GM21447 (cell line): ENCODE results near the gene PRIMPOL.
"Not testable (repeated sequence)": the region's sequence is repeated elsewhere in the genome, so short reads cannot be mapped to it uniquely, and the experiment has no call there.

ENCODE experiments used
- ATAC-seq: cut with Tn5 transposase; IDR thresholded peaks from one replicate; pipeline ENCODE4 v1.9.1; 2021; ENCODE audit not compliant: unreplicated experiment

The PRIMPOL gene

DNA sequence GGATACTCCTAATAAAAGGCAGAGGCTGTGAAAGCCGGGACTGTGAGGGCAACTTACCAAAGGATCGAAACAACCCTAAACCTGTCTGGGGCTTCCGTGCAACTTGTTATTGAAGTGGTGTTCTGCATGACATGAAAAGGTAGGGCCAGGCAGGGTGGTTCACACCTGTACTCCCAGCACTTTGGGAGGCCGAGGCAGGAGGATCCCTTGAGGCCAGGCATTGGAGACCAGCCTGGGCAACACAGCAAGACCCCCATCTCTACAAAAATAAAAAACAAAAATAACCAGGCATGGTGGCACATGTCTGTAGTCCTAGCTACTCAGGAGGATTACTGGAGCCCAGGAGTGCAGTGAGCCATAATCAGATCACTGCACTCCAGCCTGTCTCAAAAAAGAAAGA, 12.6 kb upstream of the PRIMPOL start:
- ATAC-seq = no peak

DNA sequence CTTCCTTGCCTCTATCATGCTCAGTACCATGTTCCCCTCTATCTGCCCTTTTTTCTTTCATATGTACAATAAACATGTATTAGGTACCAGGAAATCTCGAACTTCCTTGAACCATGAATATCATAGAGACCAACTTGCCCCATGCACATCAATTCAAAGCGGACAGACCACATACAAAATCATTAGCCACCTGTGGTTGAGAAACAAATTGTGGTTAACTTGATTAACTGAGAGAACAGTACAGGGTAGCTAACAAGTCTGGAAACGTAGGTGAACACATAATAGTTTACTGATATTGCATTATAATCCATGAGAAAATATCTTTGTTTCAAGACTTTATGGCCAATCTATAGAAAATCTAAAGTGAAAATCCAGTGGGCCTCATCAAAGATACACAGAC, 8.5 kb upstream of the PRIMPOL start:
- peak; percentile 70 for ATAC-seq

DNA sequence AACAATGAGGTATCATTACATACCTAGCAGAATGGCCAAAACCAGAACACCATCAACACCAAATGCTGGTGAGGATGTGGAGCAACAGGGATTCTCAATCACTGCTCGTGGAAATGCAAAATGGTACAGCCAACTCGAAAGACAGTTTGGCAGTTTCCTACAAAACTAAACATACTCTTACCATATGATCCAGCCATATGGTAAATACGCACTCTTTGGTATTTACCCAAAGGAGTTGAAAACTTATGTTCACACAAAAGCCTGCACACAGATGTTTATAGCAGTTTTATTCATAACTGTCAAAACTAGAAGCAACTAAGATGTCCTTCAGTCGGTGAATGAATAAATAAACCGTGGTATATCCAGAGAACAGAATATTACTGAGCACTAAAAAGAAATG, 8.1 kb upstream of the PRIMPOL start:
- no peak for ATAC-seq

DNA sequence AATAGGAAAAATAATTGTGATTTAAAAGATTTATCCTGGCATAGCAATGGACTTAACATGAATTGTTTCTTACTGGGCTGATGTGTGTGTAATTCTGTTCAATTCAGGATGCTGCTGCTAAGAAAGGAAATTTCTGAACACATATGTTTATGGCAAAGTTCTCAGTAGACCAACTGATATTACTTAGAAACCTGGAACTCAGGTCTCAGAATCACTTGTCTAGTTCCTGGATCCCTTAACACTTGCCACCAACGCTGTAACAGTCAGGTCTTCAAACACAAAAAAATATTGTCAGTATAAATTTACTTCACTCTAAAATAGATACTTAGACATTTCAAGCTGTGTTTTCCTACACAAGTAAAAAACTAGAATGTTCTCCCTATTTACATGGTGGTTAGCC, 5.8 kb upstream of the PRIMPOL start:
- ATAC-seq = no peak

DNA sequence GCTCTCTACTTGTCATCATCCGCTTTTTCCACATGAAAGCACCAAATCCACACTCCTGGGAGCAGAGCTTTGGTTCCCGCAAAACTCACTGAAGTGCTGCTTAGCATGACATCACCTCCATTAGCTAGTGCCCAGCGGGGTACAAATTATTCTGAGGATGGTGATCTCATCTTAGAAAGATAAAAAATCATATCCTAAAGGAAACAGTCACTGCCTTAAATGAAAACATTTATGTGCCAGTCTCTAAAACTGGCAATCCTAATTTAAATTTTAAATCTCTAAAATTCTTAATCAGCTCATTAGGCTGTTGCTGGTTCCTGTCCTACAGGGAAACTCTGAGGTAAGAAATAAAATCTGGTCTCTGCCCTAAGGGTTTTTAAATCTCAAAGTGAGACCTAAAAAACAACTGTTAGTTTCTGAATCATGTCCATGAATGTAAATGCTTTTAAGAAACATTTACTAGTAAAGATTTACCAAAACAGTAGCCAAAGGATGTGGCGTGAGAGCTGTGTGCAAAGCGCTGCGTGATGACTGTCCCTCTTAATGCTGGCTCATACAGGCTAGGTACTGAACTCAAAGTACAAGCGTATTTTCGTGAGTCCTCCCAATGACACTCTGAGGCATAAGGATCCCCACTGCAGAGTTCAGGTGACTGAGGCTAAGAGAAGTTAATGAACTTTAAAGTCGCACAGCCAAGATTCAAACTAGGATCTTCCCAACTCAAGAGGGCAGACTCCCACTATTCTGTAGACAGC, 4.8 kb upstream of the PRIMPOL start:
- ATAC-seq = no peak

DNA sequence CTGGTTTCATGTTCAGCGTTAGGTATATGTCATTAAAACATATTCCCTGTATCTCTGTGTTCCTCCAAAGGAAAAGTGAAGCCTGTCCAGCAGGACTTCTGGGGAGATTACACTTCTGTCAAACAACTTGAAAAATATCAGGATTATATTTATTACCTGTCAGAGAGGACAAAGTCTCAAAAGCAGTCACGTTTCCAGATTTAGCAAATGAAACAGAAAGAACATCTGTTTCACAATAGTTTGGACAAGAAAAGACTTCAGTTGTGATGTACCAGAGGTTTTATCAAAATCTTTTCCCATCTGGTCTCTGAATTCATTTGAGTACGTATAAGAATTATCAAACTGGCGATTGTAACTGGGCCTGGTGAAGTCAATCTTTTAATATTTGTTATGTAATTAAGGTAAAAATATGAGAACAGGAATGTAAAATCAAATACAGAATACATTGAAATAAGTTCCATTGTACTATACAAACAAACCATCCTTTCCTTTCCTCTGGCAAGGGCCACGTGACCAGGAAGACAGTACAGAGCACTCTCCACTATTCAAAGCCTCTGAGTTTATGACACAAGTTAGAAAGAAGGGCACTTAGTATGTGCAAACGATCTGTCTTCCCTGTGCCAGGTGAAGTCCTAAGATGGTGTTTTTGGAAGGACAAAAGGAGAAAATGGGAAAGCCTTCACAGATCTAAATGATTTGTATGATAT, 3.5 kb upstream of the PRIMPOL start:
- ATAC-seq = no peak

DNA sequence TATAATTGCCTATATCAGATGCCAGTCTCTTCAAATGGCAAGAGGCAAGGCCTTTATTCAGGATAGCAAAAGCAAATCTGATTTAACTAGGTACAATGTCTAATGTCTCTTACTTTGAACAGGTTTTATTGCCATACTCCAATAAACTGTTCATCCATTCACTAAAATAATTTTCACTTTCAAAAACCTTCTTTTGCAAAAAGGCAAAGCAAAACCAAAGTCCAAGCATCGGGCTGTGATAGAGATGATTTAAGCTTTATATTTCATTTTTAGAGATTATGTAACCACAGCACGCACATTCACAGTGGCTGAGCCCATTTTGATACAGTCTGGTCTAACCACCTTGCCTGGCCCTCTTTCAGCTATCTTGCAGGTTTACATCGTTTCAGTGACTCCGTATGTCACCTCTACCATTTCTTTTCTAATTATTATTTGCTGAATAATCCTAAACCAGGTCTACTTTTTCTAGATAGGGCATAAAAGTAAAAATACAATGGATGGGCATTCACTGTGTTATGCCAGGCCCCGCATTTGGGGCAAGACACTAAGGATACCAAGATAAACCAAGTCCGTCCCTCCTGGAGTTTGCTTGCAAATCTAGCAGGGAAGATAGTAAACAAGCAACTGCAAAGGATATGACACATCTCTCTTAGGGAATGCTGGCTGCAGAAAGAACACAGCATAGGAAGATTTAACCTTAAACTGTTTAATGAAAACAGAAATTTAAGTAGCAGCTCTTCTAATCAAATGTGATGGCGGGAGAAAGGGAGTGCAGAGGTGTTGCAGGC, 2.1 kb upstream of the PRIMPOL start:
- ATAC-seq = no peak

DNA sequence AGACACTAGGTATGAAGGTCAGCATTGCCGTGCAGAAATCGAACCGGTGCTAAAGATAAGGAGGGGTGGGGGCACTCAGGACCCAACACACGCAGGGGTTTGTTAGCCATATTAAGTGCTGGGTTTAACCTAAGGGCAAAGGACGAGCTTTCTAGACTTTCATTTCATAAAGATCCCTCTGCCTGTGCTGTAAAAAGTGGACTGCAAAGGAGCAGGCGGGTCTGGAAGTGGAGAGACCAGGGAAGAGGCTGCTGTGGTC, 1.6 kb upstream of the PRIMPOL start:
- no peak for ATAC-seq

DNA sequence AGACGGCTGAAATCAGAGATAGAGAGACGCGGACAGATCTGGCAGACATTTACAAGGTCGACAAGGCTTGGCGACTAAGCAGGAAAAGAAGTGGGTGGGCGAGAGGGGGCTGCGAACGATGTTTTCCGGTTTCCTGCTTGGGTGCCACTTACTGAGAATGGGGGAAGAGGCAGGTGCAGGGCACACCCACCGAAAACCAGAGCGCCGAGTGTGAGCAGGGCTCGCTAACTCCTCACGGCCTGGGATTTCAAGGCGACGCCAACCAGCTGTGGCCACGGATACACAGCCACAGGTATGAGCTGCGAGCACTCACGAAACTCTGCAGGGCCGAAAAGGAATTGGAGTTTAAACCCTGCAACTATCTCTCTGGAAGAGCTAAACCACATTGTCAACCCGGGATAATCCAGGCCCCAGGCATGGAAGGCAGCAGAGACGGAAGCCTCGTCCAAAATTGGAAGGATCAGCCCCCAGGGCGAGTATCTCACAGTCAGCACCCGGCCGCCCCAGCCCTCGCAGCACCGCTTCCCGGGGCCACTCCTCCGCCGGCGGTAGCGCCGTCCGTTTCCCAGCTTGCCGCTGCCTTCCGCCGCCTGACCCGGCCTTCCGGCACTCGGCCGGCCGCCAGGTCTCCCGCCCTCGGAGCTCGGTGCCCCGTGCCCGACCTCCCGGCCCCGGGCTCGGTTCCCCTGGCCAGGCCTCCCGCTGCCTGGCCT, 1.1 kb upstream of the PRIMPOL start:
- peak; percentile 35 for ATAC-seq

DNA sequence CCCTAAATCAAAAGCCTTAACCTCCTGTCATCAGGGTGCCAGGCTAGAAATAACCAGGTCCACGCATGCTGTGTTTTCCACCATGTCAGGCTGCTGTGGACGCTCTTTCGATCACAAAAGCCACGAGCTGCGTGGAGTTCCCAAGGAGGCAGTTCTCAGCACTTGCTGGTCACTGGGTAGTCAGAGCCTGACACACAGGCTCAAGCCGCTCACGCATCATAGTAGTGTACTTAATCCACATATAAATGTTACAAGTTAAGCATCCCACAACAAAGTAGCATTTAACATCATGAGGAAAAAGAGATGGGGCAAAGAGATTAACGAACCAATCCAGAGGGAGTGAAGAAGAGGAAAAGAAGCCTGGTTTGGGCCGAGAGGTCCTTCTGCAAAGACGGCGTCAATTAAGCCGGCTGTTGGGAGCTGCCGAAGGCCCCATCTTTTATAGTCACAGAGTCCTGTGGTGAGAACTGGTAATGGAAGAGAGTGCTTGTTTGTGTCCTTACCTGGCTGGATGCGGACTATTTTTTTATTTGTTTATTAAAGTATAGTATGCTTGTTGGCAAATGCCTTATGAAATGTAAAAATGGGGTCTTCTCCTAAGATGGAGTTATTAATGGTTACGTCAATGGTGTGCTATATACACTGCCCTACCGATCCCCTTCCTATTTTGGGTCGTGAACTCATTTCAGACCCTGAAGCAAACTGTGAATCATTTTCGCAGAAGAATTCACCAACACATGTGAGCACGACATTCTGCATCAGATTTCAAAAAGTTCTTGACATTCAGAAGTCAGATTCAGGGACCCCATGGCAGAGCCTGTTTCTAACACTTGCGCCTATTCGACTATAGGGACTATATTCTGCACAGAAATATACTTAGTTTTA, 675 bp downstream of the PRIMPOL start:
- ATAC-seq = peak; percentile 13

DNA sequence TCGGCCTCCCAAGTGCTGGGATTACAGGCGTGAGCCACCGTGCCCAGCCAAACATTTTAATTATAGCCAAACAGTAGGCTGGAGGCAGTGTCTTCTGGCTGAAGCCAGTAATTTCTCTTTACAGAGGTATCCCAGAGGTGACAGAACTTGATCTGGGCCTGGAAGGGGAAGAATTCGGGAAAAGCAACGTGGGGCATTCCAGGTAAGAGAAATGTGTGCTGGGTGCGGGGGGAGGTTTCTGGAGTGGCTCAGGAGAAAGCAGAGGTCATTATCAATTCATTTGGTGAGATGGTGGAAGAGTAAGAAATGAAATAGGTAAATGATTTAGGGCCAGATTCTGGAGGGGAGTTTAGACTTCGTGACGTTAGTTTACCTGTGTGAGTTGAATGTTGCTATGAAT, 2.4 kb downstream of the PRIMPOL start:
- no peak for ATAC-seq

DNA sequence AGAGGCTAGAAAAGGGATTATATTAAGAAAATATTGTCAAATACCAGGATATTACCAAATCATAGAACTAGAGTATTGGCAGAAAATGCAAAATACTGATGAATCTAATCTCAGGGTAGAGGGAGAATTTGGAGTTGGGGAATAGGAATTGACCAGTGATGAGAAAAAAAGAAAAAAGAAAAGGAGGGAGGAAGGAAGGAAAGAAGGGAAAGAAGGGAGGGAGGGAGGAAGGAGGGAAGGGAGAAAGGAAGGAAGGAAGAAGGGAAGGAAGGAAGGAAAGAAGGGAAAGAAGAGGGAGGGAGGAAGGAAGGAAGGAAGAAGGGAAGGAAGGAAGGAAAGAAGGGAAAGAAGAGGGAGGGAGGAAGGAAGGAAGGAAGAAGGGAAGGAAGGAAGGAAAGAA, 3.1 kb downstream of the PRIMPOL start:
- ATAC-seq = not testable (repeated sequence)

DNA sequence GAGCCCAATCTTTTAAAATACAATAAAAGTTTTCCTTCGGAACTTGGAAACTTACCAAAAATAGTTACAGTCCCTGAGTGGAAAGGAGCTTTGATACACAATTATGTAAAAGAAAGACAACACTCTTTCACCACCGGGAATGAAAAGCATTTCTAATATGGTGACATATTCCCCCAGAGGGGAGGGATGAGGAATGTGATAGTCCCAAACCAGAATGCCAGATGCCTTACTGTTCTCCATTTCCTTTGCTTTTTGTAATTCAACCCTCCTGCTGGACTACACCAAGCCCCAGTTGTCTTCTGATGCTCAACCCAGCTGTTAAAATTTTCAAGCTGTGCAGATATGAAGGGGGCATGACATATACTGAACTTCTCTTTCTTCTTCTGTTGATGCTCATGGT, 4.1 kb downstream of the PRIMPOL start:
- ATAC-seq = no peak

DNA sequence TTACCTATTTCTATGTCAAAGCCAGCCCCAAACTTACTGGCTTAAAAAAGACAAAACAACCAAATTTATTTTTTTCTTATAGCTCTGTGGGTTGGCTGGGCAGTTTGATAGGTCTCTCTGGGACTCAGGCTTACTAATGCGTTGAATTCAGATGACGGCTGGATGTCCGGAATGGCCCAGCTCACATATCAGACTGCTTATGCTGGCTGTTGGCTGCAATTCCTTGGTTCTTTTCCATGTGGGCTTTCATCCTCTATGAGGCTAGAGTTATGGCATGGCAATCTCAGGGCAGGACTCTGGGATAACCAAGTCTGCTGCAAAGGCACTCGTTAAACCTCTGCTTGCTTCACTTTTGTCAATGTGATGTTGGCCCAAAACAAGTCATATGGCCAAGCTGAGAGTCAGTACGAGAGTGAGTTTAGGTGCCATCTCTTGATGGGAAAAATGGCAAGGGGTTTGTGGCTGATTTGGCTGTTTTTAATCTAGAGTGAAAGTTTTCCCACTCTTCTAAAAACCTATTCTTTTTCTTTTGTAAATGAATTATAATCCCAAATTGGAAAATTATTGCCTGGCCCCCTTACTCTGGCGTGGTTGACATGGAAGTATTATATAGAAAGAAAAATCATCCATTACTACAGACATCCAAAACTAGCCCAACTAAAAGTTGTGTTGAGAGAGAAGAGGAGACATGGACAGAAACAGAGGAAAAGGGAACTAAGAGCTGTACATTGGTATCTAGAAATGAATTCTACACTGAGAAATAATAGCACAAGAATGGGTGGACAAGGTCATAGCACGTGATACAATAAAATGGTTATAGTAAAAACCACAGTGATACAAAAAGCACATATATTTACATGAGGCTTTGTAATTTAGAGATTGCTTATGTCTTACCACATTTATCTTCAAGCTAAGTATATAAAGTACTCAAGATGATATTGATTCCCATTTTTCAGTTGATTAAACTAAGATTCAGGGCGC, 6.6 kb downstream of the PRIMPOL start:
- ATAC-seq = no peak

DNA sequence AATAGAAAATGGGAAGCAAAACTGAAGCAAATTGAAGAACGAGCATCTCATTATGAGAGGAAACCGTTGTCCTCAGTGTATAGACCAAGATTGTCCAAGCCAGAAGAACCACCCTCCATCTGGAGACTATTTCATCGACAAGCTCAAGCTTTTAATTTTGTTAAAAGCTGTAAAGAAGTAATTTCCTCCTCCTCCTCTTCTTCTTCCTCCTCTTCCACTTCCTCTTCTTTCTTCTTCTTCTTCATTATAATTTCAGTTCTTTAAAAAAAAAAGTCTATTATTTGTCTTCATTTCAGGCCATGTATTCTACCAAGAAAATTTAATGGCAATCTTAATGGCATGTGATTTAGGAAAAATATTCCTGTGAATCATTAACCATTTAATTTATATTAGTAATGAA, 7.6 kb downstream of the PRIMPOL start:
- ATAC-seq = no peak

DNA sequence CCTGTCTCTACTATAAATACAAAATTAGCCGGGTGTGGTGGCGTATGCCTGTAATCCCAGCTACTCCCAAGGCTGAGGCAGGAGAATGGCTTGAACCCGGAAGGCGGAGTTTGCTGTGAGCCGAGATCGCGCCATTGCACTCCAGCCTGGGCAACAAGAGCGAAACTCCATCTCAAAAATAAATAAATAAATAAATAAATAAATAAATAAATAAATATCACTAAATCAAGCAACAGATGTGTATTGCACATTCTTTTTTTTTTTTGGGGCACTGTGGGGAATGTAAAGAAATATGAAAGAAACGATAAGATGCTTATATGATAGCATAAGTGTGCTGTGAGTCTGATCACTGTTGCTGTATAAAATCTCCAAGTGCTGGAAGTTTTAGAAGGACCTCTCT, 8.3 kb downstream of the PRIMPOL start:
- not testable (repeated sequence) for ATAC-seq

DNA sequence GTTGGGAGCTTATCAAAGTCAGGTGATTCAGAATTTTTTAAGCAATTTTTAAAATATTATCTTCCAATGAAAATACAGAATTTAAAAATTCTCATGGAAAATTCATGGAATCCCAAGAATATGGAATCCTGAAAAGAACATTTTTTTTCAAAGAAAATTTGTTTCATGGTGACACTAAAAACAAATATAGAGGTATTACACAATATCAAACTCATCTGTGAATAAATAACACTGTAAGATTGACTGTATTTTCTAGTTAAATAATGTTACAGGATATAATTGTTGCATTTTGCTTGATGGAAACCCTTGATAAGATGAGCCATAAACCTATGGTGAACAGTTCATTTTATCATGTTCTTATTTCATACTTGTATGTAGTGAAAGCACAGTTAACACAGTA, 11.4 kb downstream of the PRIMPOL start:
- ATAC-seq = no peak

DNA sequence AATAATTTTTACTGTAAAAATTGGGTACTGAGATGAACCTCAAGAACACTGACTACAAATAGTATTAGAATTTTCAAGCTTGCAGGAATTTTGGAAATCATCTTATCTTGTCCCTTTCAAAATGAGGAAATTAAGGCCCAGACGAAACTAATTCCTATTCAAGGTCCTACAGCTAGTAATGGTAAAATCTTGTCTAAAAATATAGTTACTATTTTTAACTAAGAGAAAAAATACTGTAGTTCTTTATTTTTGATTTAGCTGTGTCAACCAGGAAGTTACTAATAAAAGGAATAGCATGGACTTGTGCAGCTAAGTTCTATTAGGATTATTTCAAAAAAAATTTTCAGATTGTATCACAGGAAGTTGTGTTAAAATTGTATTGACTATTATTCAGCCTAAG, 12.7 kb downstream of the PRIMPOL start:
- no peak for ATAC-seq

DNA sequence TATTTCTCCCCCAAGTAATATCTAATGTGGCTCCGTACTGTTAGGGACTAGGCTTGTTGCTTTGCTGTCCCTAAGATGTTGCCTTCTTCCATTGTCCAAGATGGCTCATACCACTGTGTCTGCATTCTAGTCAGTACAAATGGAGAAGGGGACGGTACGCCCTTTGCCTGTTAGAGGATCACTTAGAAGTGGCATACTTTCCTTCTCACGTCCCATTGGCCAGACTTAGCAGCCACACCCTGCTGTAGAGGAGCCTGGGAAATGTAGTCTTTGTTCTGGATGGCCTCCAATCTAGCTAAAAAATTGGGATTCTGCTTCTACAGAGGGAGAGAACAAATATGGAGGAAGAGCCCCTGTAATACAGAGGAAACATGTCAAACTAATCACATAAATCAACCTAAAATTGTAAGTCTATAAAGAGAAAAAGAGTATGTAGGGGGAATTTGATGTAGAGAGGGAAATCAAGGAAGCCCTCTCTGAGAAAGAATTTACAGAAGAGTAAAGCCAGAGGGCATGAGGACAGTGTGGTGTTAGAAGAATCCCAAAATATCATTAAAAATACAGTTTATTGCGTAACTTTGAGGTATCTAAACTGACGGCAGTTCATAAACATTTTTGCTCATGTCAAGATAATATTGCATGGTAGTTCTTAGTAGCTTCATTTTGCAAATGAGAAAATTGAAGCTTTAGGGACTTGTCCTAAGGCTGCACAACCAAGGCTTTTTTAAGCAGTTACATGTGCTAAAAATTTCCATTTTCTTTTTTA, 15.1 kb downstream of the PRIMPOL start:
- ATAC-seq = no peak
